DMS53 treated with DMSO at 0.1 percent for 48 hours (cell line): ENCODE results near the gene XPO1.
"Not testable (repeated sequence)": the region's sequence is repeated elsewhere in the genome, so short reads cannot be mapped to it uniquely, and the experiment has no call there.

ENCODE experiments used
- DNase-seq: peaks from one replicate; lab custom pipeline; 2025; ENCODE audit not compliant: unreplicated experiment; lab: John Stamatoyannopoulos, UW

The XPO1 gene

GRCh38 chr2:61538200-61538919 lies at the start of gene XPO1:
TSS of gene XPO1 (minus strand) at chr2:61538356. CDS start at chr2:61533897, 4,459 bp downstream.
- peak; percentile 100 for DNase-seq

- DNase-seq: not testable (repeated sequence)
These were observed 48.8 kb upstream of the XPO1 start for GRCh38 chr2:61586928-61587327.

- DNase-seq: no peak
These were observed 47.2 kb upstream of the XPO1 start for GRCh38 chr2:61585383-61585782.

GRCh38 chr2:61584368-61584767 lies 46.2 kb upstream of the XPO1 start:
- not testable (repeated sequence) for DNase-seq

- DNase-seq: no peak
These were observed 44.0 kb upstream of the XPO1 start for GRCh38 chr2:61582165-61582564.

- no peak for DNase-seq
These were observed 43.6 kb upstream of the XPO1 start for GRCh38 chr2:61581716-61582115.

- no peak for DNase-seq
These were observed 37.3 kb upstream of the XPO1 start for GRCh38 chr2:61575447-61575859.

GRCh38 chr2:61566566-61566965 lies 28.4 kb upstream of the XPO1 start:
- DNase-seq: no peak

GRCh38 chr2:61562615-61563014 lies 24.5 kb upstream of the XPO1 start:
- no peak for DNase-seq

GRCh38 chr2:61558160-61558559 lies 20.0 kb upstream of the XPO1 start:
- no peak for DNase-seq

GRCh38 chr2:61557381-61557780 lies 19.2 kb upstream of the XPO1 start:
- no peak for DNase-seq

- DNase-seq: no peak
These were observed 16.4 kb upstream of the XPO1 start for GRCh38 chr2:61554604-61555003.

GRCh38 chr2:61550375-61551209 lies 12.4 kb upstream of the XPO1 start:
- no peak for DNase-seq

- no peak for DNase-seq
These were observed 11.4 kb upstream of the XPO1 start for GRCh38 chr2:61549546-61549945.

GRCh38 chr2:61543062-61543461 lies 4.9 kb upstream of the XPO1 start:
- no peak for DNase-seq

- DNase-seq: not testable (repeated sequence)
These were observed 2.0 kb upstream of the XPO1 start for GRCh38 chr2:61540167-61540566.

- DNase-seq: peak; percentile 60
These were observed 864 bp upstream of the XPO1 start for GRCh38 chr2:61538920-61539520.

GRCh38 chr2:61537950-61538199 lies 281 bp downstream of the XPO1 start:
- peak; percentile 72 for DNase-seq

- no peak for DNase-seq
These were observed 743 bp downstream of the XPO1 start for GRCh38 chr2:61537277-61537949.

- peak; percentile 71 for DNase-seq
These were observed 1.4 kb downstream of the XPO1 start for GRCh38 chr2:61536572-61537276.

- no peak for DNase-seq
These were observed 2.0 kb downstream of the XPO1 start for GRCh38 chr2:61536180-61536571.
